GM23248 (cell line): ENCODE results near the gene SMCO1.

ENCODE experiments used
- EZH2 ChIP-seq: fragments of 200-600 bp; sonication (generic); IDR thresholded peaks from 2 replicates; pipeline ENCODE4 v1.6.1; 2018; ENCODE audit warnings: antibody characterized with exemption, mild to moderate bottlenecking; ENCODE audit not compliant: insufficient read depth, poor library complexity, severe bottlenecking
- EZH2phosphoT487 ChIP-seq: fragments of 200-600 bp; sonication (generic); IDR thresholded peaks from 2 replicates; pipeline ENCODE4 v1.6.1; 2018; ENCODE audit warnings: antibody characterized with exemption, moderate library complexity, mild to moderate bottlenecking, low read depth; ENCODE audit not compliant: insufficient read depth

- no peak for TF ChIP-seq EZH2
- TF ChIP-seq EZH2phosphoT487: no peak
Measured at GRCh38 chr3:196506687-196507086, 8.5 kb downstream of the SMCO1 start.
